HepG2 (cell line): ENCODE measurements around the gene SRCAP. TPM values are rescaled to one million over a fixed set of nuclear protein-coding genes. Genes with fewer than 3 reads are reported as not detected.

ENCODE experiments used
- AKNA ChIP-seq: sonication (generic); formaldehyde crosslinking; IDR thresholded peaks from 2 replicates; pipeline ENCODE4 v1.4.0; 2020; ENCODE audit warnings: missing genetic modification reagents, borderline replicate concordance
- ATF5 ChIP-seq: sonication (generic); formaldehyde crosslinking; IDR thresholded peaks from 2 replicates; pipeline ENCODE4 v1.4.0; 2020; ENCODE audit warnings: mild to moderate bottlenecking, low read depth, missing genetic modification reagents
- GPN1 ChIP-seq: sonication (generic); formaldehyde crosslinking; IDR thresholded peaks from 2 replicates; pipeline ENCODE4 v1.5.1; 2020; ENCODE audit warnings: missing genetic modification reagents, borderline replicate concordance
- HOXA3 ChIP-seq: sonication (generic); formaldehyde crosslinking; IDR thresholded peaks from 2 replicates; pipeline ENCODE4 v1.5.0; 2020; ENCODE audit warnings: missing genetic modification reagents
- IKZF5 ChIP-seq: IDR thresholded peaks from 2 replicates; pipeline ENCODE4 v1.6.1; 2018; ENCODE audit warnings: missing genetic modification reagents, mild to moderate bottlenecking, missing compliant biosample characterization
- KDM6A ChIP-seq: IDR thresholded peaks from 2 replicates; pipeline ENCODE4 v1.6.1; 2016; ENCODE audit warnings: low read depth
- KLF13 ChIP-seq: sonication (generic); formaldehyde crosslinking; IDR thresholded peaks from 2 replicates; pipeline ENCODE4 v1.4.0; 2020; ENCODE audit warnings: mild to moderate bottlenecking, missing genetic modification reagents
- MEIS1 ChIP-seq: sonication (generic); formaldehyde crosslinking; IDR thresholded peaks from 2 replicates; pipeline ENCODE4 v1.9.0; 2021; ENCODE audit warnings: mild to moderate bottlenecking, missing genetic modification reagents, moderate library complexity, borderline replicate concordance
- NFIB ChIP-seq: sonication (generic); formaldehyde crosslinking; IDR thresholded peaks from 2 replicates; pipeline ENCODE4 v1.9.0; 2021; ENCODE audit warnings: missing genetic modification reagents, mild to moderate bottlenecking, borderline replicate concordance
- NR2F2 ChIP-seq: IDR thresholded peaks from 2 replicates; pipeline ENCODE4 v1.6.1; 2012; ENCODE audit warnings: low read depth, inconsistent platforms, borderline replicate concordance
- PATZ1 ChIP-seq: sonication (generic); formaldehyde crosslinking; IDR thresholded peaks from 2 replicates; pipeline ENCODE4 v1.4.0; 2020; ENCODE audit warnings: missing genetic modification reagents
- PHF21A ChIP-seq: sonication (generic); formaldehyde crosslinking; IDR thresholded peaks from 2 replicates; pipeline ENCODE4 v1.5.0; 2020; ENCODE audit warnings: mild to moderate bottlenecking, missing genetic modification reagents
- SMC3 ChIP-seq: IDR thresholded peaks from 2 replicates; pipeline ENCODE4 v1.6.1; 2011; ENCODE audit warnings: low read length, improper control_type of control experiment
- SYNCRIP ChIP-seq: fragments of 200-400 bp; formaldehyde crosslinking; IDR thresholded peaks from 2 replicates; pipeline ENCODE4 v1.6.1; 2018; ENCODE audit warnings: mild to moderate bottlenecking, low read depth, low read length; ENCODE audit not compliant: insufficient read depth
- TEF ChIP-seq: sonication (generic); formaldehyde crosslinking; IDR thresholded peaks from 2 replicates; pipeline ENCODE4 v1.5.0; 2020; ENCODE audit warnings: missing genetic modification reagents
- XRCC5 ChIP-seq: fragments of 200-400 bp; formaldehyde crosslinking; optimal IDR thresholded peaks from 2 replicates; pipeline ENCODE3; 2017; ENCODE audit warnings: mild to moderate bottlenecking, low read length
- ZNF12 ChIP-seq: sonication (generic); formaldehyde crosslinking; IDR thresholded peaks from 2 replicates; pipeline ENCODE4 v1.5.0; 2020; ENCODE audit warnings: missing genetic modification reagents
- ZNF597 ChIP-seq: sonication (generic); formaldehyde crosslinking; IDR thresholded peaks from 2 replicates; pipeline ENCODE4 v1.5.0; 2020; ENCODE audit warnings: missing genetic modification reagents
- polyA plus RNA-seq, 8 experiments: library from polyadenylated mRNA; depleted of rRNA in 3 of 8; stranded (reverse) in 7 of 8; unstranded in 1 of 8; fragments of >200 nt; fragmentation: Illumina TruSeq in 4 of 8; extraction: Trizol in 4 of 8; gene quantifications; 2 replicates each; pipeline versions ENCODE4 v1.2.1 to v1.2.3, GENCODE V29; 2011 to 2016; ENCODE audit warnings: low read depth in 4 of 8, missing spikeins in 1 of 8, mixed read lengths in 1 of 8; ENCODE audit not compliant: insufficient read depth in 1 of 8
- total RNA-seq, 5 experiments: library from RNA; depleted of rRNA; stranded (reverse); fragments of >200 nt; fragmentation: Illumina TruSeq; extraction: Trizol; gene quantifications; 2 replicates each; pipeline ENCODE4 v1.2.3, GENCODE V29; 2016; ENCODE audit warnings: low read depth in 1 of 5

SRCAP gene
- total and polyA plus RNA-seq, 2 of the 13 experiments (the other 11 are each of a cell fraction or from before 2014, with no cell fraction given) = 4.9 to 9.0 TPM

GRCh38 chr16:30657866-30658730, 40.9 kb upstream of the SRCAP start, which contains the start of gene FBRS (continued):
- TF ChIP-seq PATZ1 (CRISPR knock-in tag) (peak; percentile 55), GPN1 (CRISPR knock-in tag) (0 out of 2 replicates have a peak, but pooled peaks have one; percentile 38), NFIB (no peak), PHF21A (peak; percentile 63; the same call in 1 of the 2 replicates), TEF (CRISPR knock-in tag) (no peak), XRCC5 (peak; percentile 87), ZNF597 (CRISPR knock-in tag) (no peak), SMC3 (no peak), NR2F2 (no peak; the same call in 1 of the 2 replicates), KLF13 (CRISPR knock-in tag) (no peak), IKZF5 (CRISPR knock-in tag) (peak; percentile 64; the same call in 1 of the 2 replicates), ATF5 (CRISPR knock-in tag) (no peak), AKNA (no peak), HOXA3 (CRISPR knock-in tag) (peak; percentile 96), MEIS1 (CRISPR knock-in tag) (peak; percentile 96), SYNCRIP (no peak), ZNF12 (CRISPR knock-in tag) (peak; percentile 49; the same call in 1 of the 2 replicates), KDM6A (no peak; the same call in 1 of the 2 replicates)
